ENCODE data around the gene GRAMD2B. TPM values are rescaled to one million over a fixed set of nuclear protein-coding genes. Genes with fewer than 3 reads are reported as not detected.
"Not testable (repeated sequence)": the region's sequence is repeated elsewhere in the genome, so short reads cannot be mapped to it uniquely, and the experiment has no call there.

Gene GRAMD2B
- total RNA-seq, 2 donors from 2014 or later: 34.9 to 35.8 TPM

DNA sequence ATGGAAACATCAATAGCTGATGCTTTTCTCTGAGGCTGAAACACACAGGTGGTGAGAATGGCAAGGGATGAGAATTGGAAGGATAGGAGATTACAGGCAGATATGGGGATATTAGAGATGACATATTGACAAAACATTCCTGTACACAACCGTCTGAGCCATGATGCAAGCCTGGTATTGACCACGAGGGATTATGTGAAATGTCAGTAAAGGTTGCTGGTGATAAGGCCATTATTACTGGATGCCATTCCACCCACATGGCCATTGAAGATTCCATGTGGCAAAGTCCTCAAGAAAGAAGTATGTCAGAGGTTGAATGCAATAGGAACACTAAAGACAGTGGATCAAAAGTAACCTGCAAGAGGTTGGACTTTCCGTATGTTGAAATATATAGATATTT is 15.7 kb downstream of the GRAMD2B start:
- H3K4me1 ChIP-seq: no peaks in the 10 kb centered on the region
- no peaks in the 10 kb centered on the region for H3K27me3 ChIP-seq
- WGBS, 2 donors: 74 to 86% methylated on average over 3 of the region's 3 CpGs
- ATAC-seq (no peak), DNase-seq (no peak)
- H3K9me3 ChIP-seq: no peaks in the 10 kb centered on the region
- TF ChIP-seq POLR2A (IDR thresholded peaks at IDR 0.05): no peak
- TF ChIP-seq, protein P1, sequence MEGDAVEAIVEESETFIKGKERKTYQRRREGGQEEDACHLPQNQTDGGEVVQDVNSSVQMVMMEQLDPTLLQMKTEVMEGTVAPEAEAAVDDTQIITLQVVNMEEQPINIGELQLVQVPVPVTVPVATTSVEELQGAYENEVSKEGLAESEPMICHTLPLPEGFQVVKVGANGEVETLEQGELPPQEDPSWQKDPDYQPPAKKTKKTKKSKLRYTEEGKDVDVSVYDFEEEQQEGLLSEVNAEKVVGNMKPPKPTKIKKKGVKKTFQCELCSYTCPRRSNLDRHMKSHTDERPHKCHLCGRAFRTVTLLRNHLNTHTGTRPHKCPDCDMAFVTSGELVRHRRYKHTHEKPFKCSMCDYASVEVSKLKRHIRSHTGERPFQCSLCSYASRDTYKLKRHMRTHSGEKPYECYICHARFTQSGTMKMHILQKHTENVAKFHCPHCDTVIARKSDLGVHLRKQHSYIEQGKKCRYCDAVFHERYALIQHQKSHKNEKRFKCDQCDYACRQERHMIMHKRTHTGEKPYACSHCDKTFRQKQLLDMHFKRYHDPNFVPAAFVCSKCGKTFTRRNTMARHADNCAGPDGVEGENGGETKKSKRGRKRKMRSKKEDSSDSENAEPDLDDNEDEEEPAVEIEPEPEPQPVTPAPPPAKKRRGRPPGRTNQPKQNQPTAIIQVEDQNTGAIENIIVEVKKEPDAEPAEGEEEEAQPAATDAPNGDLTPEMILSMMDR (IDR thresholded peaks at IDR 0.05): no peak
- intact Hi-C loops (cut with DNase I): no loop called here
- no peak overlapping the region for H3K27ac ChIP-seq
- H3K36me3 ChIP-seq (replicated peaks in 1 of 2; ENCODE audit: insufficient read depth in 1 of 2, low read depth in 2 of 2): no peaks in the 10 kb centered on the region
- no peak overlapping the region for H3K4me3 ChIP-seq

DNA sequence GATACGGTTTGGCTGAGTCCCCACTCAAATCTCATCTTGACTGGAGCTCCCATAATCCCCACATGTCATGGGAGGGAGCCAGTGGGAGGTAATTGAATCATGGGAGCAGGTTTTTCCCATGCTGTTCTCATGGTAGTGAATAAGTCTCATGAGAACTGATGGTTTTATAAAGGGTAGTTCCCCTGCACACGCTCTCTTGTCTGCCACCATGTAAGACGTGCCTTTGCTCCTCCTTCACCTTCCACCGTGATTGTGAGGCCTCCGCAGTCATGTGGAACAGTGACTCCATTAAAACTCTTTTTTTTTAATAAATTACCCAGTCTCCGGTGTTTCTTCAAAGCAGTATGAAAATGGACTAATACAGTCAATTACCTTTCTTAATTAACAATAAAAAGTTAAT is 16.5 kb downstream of the GRAMD2B start:
- WGBS, 2 donors: 96% methylated on average over 6 of the region's 6 CpGs
- DNase-seq; intact Hi-C loops (cut with DNase I); ATAC-seq; H3K36me3 ChIP-seq (replicated peaks in 1 of 2; ENCODE audit: insufficient read depth in 1 of 2, low read depth in 2 of 2); H3K27ac ChIP-seq; H3K4me1 ChIP-seq; H3K27me3 ChIP-seq; H3K9me3 ChIP-seq; H3K4me3 ChIP-seq: not testable (repeated sequence)

DNA sequence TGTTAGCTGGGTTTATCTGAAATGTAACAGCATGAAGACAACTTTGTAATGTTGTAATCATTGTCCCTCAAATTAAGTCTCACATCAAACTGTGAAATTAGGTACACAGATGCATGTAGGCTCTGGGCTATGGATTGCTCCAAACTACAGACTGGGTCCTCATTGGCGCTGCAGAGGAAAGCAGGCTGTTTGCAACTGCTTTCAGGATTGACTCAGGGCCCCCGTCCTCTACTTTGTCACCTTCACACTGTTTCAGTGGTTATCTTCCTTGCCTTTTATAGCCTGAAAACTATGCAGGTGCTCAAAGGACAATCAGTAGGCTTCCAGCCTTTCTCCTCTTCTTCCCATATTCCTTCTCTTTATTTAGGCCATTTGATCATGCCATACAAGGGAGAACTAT is 18.0 kb downstream of the GRAMD2B start:
- Histone ChIP-seq H3K27me3 (no peaks in the 10 kb centered on the region), H3K9me3 (no peaks in the 10 kb centered on the region), H3K36me3 (replicated peaks in 1 of 2; ENCODE audit: insufficient read depth in 1 of 2, low read depth in 2 of 2) (no peaks in the 10 kb centered on the region), H3K4me1 (no peaks in the 10 kb centered on the region), H3K4me3 (no peak overlapping the region), H3K27ac (no peak overlapping the region)
- ATAC-seq: no peak
- DNase-seq: no peak
- TF ChIP-seq POLR2A (IDR thresholded peaks at IDR 0.05): no peak
- TF ChIP-seq, protein P1 (IDR thresholded peaks at IDR 0.05): no peak
- 86 to 97% methylated on average over 2 of the region's 2 CpGs for WGBS, 2 donors
- intact Hi-C loops (cut with DNase I): no loop called here

DNA sequence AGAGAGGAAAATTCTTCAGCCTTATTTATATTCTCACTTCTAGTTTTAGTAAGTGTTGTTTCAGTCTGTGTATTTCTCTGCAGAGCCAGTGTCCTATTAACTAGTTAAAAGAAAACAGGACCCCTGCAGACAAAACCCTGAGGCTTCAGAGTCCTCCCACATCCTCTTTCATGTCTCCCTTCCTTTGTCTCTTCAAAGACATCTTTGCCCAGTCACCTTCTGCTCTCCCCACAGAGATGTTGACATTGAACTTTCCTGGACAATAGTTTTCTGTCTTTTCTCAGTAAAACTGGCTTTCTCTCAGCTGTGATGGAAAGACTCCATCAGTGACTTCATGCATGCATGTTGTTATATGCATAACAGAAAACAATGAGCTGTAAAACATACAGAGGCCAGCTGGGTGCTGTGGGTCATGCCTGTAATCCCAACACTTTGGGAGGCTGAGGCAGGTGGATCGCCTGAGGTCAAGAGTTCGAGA is 20.2 kb downstream of the GRAMD2B start:
- no peaks in the 10 kb centered on the region for H3K36me3 ChIP-seq (replicated peaks in 1 of 2; ENCODE audit: insufficient read depth in 1 of 2, low read depth in 2 of 2)
- no peaks in the 10 kb centered on the region for H3K27me3 ChIP-seq
- intact Hi-C loops (cut with DNase I): no loop called here
- WGBS, 2 donors: 91 to 97% methylated on average over 2 of the region's 2 CpGs
- ATAC-seq: no peak
- no peaks in the 10 kb centered on the region for H3K9me3 ChIP-seq
- no peak for DNase-seq
- no peaks in the 10 kb centered on the region for H3K4me1 ChIP-seq
- H3K4me3 ChIP-seq: no peak overlapping the region
- TF ChIP-seq, protein P1 (IDR thresholded peaks at IDR 0.05): no peak
- TF ChIP-seq POLR2A (IDR thresholded peaks at IDR 0.05): no peak
- no peak overlapping the region for H3K27ac ChIP-seq

DNA sequence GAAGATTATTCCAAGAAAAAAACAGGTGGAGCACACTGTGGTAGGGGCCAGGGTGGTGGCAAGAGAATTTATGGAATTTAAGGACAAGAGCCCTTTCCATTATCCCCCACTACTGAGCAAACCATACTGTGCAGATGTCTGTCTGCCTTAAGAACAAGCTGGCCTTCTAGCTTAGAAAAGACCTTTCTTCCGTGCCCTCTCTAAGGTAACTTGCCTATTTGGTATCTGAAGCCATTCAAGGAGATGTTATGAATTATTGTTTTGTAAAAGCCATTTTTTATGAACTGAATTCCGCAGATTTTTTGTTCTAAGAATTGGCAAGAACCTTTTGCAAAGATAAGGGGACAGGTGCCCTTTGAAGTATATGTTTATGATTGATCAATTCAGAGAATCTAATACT is 20.9 kb downstream of the GRAMD2B start:
- Histone ChIP-seq H3K27me3 (no peaks in the 10 kb centered on the region), H3K36me3 (replicated peaks in 1 of 2; ENCODE audit: insufficient read depth in 1 of 2, low read depth in 2 of 2) (no peaks in the 10 kb centered on the region), H3K4me1 (no peaks in the 10 kb centered on the region), H3K27ac (no peak overlapping the region), H3K9me3 (no peaks in the 10 kb centered on the region), H3K4me3 (no peak overlapping the region)
- no peak for DNase-seq
- WGBS, 2 donors: 71 to 90% methylated on average over 2 of the region's 2 CpGs
- intact Hi-C loops (cut with DNase I): no loop called here
- TF ChIP-seq POLR2A (IDR thresholded peaks at IDR 0.05): no peak
- TF ChIP-seq, protein P1 (IDR thresholded peaks at IDR 0.05): no peak
- ATAC-seq: no peak

All from body of pancreas (tissue), 4 donors.